ENCODE data around the gene CCDC50. TPM values are rescaled to one million over a fixed set of nuclear protein-coding genes. Genes with fewer than 3 reads are reported as not detected.

Gene CCDC50
- total RNA-seq, 1 experiment from 2014 or later = 47.8 TPM

DNA sequence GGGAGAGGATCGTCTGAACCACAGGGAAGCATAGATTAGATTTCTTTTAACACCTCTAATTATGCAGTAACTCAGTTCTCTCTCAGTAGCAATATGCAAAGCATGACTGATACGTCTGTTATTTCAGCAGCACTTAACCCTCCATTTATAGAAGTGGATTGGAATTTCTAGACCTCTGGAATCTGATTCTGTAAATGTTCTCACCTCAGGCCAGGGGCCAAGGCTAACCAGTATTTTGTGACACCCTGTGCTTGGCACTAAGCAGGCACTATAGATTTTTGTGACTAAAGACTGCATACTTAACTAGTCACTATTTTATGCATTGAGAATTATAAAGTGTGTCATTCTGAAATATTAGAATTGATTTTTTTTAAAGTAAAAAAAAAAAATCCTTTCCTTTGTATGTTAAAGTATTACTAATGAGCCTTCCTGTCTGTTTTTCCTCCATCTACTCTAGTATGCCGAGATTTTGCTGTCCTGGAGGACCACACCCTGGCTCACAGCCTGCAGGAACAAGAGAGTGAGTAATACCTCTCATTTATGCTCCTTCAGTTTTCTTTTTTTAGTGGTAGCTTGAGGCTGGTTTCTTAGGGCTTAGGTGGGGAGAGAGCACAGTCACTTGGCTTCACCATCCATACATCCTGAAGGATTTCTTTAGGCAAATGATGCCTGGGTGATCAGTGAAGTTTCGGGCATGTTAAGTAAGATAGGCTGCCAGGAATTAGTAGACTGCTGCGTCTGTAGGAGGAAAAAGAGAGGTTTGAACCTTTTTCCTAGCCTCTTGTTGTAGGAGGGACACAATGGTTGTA is 27.6 kb downstream of the CCDC50 start:
- ChIA-PET CTCF (no interaction called here), RAD21 (ENCODE audit: low non-redundant PET in 1 of 2, low total read pairs in 2 of 2, uncharacterized antibody in 2 of 2, unreplicated experiment in 2 of 2) (no interaction called here), POLR2A (no interaction called here)
- BruUV-seq (replicated peaks) = no TSS peak
- Histone ChIP-seq H3K9me2 (ENCODE audit: insufficient read depth) (no peaks in the 10 kb centered on the region), H3K4me2 (ENCODE audit: low read length) (peak overlapping the region; percentile 59), H4K20me1 (ENCODE audit: insufficient read depth) (no peaks in the 10 kb centered on the region), H3K27ac (ENCODE audit: low read depth, low read length) (peak overlapping the region; percentile 74), H3K9ac (ENCODE audit: low read length) (peak overlapping the region; percentile 36), H3K4me1 (ENCODE audit: control insufficient read depth in 1 of 2, insufficient read depth in 2 of 2, low read length in 2 of 2) (peaks cover 50 to 68% of the 10 kb centered on the region in 2 experiments), H3K36me3 (ENCODE audit: control insufficient read depth in 1 of 2, insufficient read depth in 2 of 2, low read length in 2 of 2) (peaks cover 2 to 9% of the 10 kb centered on the region in 2 experiments; a peak in 2 of 4 replicates), H3K4me3 (replicated peaks in 1 of 2; ENCODE audit: low read depth in 1 of 2, low read length in 2 of 2) (peak overlapping the region in 1 of 2 experiments; percentile 21; a peak in 2 of 4 replicates), H3K27me3 (ENCODE audit: insufficient read depth, low read length) (no peaks in the 10 kb centered on the region), H3K79me2 (ENCODE audit: insufficient read depth, low read length) (peaks cover 47% of the 10 kb centered on the region), H3K9me3 (ENCODE audit: control insufficient read depth in 1 of 2, insufficient read depth in 1 of 2, low read depth in 1 of 2, low read length in 2 of 2) (no peaks in the 10 kb centered on the region), H2AFZ (ENCODE audit: low read depth, low read length, poor library complexity, severe bottlenecking) (no peak overlapping the region)
- peak; percentile 42 for DNase-seq (ENCODE audit: low read depth, low spot score)
- intact Hi-C loops (cut with micrococcal nuclease) = no loop called here
- peak; percentile 83 for ATAC-seq
- TF ChIP-seq EZH2phosphoT487 (IDR thresholded peaks at IDR 0.05; ENCODE audit: borderline replicate concordance) (no peak), CEBPB (IDR thresholded peaks at IDR 0.05; ENCODE audit: low read depth) (peak; percentile 10; the same call in 1 of the 2 replicates), SRF (IDR thresholded peaks at IDR 0.05; ENCODE audit: low read depth) (no peak), POLR2A (IDR thresholded peaks at IDR 0.05; ENCODE audit: borderline replicate concordance, extremely low read depth, insufficient read depth, insufficient read length) (no peak), CBX3 (IDR thresholded peaks at IDR 0.05; ENCODE audit: low read depth) (no peak), ELF1 (IDR thresholded peaks at IDR 0.05; ENCODE audit: borderline replicate concordance, low read depth) (no peak), SP1 (IDR thresholded peaks at IDR 0.05; ENCODE audit: low read depth) (peak; percentile 54), FOSL1 (IDR thresholded peaks at IDR 0.05; ENCODE audit: low read depth) (peak; percentile 43; the same call in 1 of the 2 replicates), YY1 (IDR thresholded peaks at IDR 0.05; ENCODE audit: extremely low read depth, insufficient replicate concordance, low read depth, low read length) (no peak), SIN3A (IDR thresholded peaks at IDR 0.05; ENCODE audit: low read depth) (no peak), ZFX (IDR thresholded peaks at IDR 0.05) (no peak), MAX (IDR thresholded peaks at IDR 0.05) (0 out of 2 replicates have a peak, but pooled peaks have one; percentile 6), ZNF274 (IDR thresholded peaks at IDR 0.05; ENCODE audit: low read depth, low read length) (no peak), REST (IDR thresholded peaks at IDR 0.05; ENCODE audit: low read depth) (no peak), EZH2 (IDR thresholded peaks at IDR 0.05) (no peak), POLR2AphosphoS5 (IDR thresholded peaks at IDR 0.05; ENCODE audit: low read depth, low read length) (no peak), RAD21 (IDR thresholded peaks at IDR 0.05; ENCODE audit: low read depth) (0 out of 2 replicates have a peak, but pooled peaks have one; percentile 9), CTCF (IDR thresholded peaks at IDR 0.05 in 2 of 3, conservative IDR thresholded peaks at IDR 0.05 in 1 of 3; ENCODE audit: borderline replicate concordance in 1 of 3, insufficient read depth in 1 of 3, low read depth in 2 of 3, low read length in 2 of 3) (no peak)
- TF ChIP-seq, protein P1, sequence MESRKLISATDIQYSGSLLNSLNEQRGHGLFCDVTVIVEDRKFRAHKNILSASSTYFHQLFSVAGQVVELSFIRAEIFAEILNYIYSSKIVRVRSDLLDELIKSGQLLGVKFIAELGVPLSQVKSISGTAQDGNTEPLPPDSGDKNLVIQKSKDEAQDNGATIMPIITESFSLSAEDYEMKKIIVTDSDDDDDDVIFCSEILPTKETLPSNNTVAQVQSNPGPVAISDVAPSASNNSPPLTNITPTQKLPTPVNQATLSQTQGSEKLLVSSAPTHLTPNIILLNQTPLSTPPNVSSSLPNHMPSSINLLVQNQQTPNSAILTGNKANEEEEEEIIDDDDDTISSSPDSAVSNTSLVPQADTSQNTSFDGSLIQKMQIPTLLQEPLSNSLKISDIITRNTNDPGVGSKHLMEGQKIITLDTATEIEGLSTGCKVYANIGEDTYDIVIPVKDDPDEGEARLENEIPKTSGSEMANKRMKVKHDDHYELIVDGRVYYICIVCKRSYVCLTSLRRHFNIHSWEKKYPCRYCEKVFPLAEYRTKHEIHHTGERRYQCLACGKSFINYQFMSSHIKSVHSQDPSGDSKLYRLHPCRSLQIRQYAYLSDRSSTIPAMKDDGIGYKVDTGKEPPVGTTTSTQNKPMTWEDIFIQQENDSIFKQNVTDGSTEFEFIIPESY (IDR thresholded peaks at IDR 0.05; ENCODE audit: extremely low read depth, insufficient replicate concordance, low read length) = no peak

All from HCT116 (cell line).